K562 (cell line): ENCODE data around the gene PRRX1.

Experiments used
- SETDB1 ChIP-seq: IDR thresholded peaks from one replicate; pipeline ENCODE4 v1.6.1; 2012; ENCODE audit warnings: low read length, control low read depth, inconsistent platforms
- TAF7 ChIP-seq: fragments of 450-650 bp; IDR thresholded peaks from 2 replicates; pipeline ENCODE4 v1.6.1; 2016; ENCODE audit warnings: missing genetic modification characterization, missing compliant biosample characterization

- TF ChIP-seq TAF7 (tag) = no peak
- no peak for TF ChIP-seq SETDB1
These were observed 35.8 kb downstream of the PRRX1 start for GRCh38 chr1:170699696-170700095.
